Cardiac fibroblast (primary cell): ENCODE measurements around the gene PEA15.
A peak's percentile ranks its signal among the peaks of the same experiment; 100 is the strongest.

Experiments
- DNase-seq, 2 donors: peaks; one replicate each; pipeline versions ENCODE4 v3.0.0 to v3.0.0-alpha.2; 2010; ENCODE audit warnings: low read depth in 2 of 2
- H3K4me3 ChIP-seq, 2 donors: replicated peaks in 1 of 2; 1 replicate in 1 of 2; 2 replicates in 1 of 2; pipeline ENCODE4 v1.5.1; 2011; ENCODE audit warnings: low read depth in 2 of 2, low read length in 2 of 2, mild to moderate bottlenecking in 2 of 2, moderate library complexity in 1 of 2
- CTCF ChIP-seq: IDR thresholded peaks from one replicate; pipeline ENCODE4 v1.5.1; 2011; ENCODE audit warnings: low read depth, mild to moderate bottlenecking, low read length, inconsistent platforms

PEA15 gene

GRCh38 chr1:160207118-160207650 lies 2.0 kb downstream of the PEA15 start:
- TF ChIP-seq CTCF: no peak
- no peak for DNase-seq
- H3K4me3 ChIP-seq: peak overlapping the region in 1 of 2 donors; percentile 98

DNA sequence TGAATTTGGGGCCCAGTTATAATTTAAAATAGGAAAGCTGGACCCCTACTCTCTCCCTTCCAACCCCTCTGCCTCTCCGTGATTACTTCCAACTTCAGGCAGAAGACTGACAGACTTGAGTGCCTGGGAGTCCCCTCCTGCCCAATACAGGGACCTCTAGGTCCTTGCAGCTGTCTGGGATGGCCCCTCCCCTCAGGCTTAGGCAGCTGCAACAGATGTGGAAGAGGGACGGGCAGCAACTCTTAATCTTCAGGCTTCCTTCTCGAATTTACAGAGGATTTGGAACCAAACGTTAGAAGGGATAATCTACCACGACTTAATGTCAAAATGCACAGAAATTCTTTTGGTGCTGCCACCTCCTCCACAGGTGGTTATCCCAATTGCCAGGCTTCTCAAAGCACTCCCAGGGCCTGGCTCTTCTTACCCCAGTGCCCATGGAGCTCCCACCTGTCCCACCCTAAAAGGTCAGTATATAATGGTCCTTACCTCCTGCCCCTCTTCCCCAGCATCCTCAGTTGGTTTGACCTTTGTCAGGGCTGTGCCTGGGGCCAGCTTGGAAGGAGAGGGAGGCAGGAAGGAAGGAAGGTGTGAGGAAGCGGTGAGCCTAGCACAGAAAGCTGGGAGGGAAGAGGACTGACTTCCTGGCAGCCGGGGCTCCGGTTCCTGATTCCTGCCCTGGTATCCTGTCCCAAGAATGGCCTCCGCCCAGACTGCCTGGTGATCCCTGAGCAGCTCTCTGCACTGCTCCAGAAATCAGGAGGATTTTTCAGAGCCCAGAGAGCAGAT lies 2.8 kb downstream of the PEA15 start:
- peak in 1 of 2 donors; percentile 8 for DNase-seq
- peak overlapping the region in 1 of 2 donors; percentile 14 for H3K4me3 ChIP-seq
- no peak for TF ChIP-seq CTCF

- TF ChIP-seq CTCF: no peak
- no peak for DNase-seq
- no peak overlapping the region for H3K4me3 ChIP-seq
These were observed 3.6 kb downstream of the PEA15 start for GRCh38 chr1:160208557-160209320.

GRCh38 chr1:160209321-160210046 lies 4.3 kb downstream of the PEA15 start:
- H3K4me3 ChIP-seq: no peak overlapping the region
- peak in 1 of 2 donors; percentile 17 for DNase-seq
- no peak for TF ChIP-seq CTCF

DNA sequence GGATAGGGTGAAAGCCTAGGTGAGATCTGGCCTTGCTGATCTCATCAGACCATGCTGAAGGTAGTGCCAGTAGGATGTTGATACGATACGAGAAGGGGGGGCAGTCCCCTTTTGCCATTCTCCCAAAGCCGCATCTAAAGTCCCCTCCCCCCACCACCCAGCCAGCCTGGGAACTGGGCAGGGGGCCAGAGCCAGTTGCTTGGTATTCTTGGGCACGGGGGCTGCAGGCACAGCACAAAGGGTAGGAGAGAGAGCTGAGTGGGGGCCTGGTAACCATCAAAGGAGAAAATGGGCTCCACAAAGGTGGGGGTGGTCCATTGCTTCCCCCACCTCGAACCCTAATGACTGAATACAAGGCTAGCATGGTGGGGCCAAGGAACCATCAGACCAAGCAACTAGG lies 5.4 kb downstream of the PEA15 start:
- DNase-seq: no peak
- no peak for TF ChIP-seq CTCF
- no peak overlapping the region for H3K4me3 ChIP-seq

- H3K4me3 ChIP-seq: no peak overlapping the region
- DNase-seq: peak in 1 of 2 donors; percentile 21
- no peak for TF ChIP-seq CTCF
These were observed 6.0 kb downstream of the PEA15 start for GRCh38 chr1:160211046-160211790.
